GM12891 (cell line): ENCODE measurements around the gene MOGAT1. TPM values are rescaled to one million over a fixed set of nuclear protein-coding genes. Genes with fewer than 3 reads are reported as not detected.

Experiments
- DNase-seq: peaks from one replicate; pipeline ENCODE4 v3.0.0; 2011; ENCODE audit warnings: low spot score; ENCODE audit not compliant: insufficient read length
- FAIRE-seq: peaks from 2 replicates; lab custom pipeline; 2011; peaks lifted over from hg19 to GRCh38; lab: Jason Lieb, UNC
- PAX5 ChIP-seq: IDR thresholded peaks from 2 replicates; pipeline ENCODE4 v1.6.1; 2011; ENCODE audit warnings: low read length, moderate library complexity, mild to moderate bottlenecking; ENCODE audit not compliant: insufficient read depth, severe bottlenecking
- POLR2A ChIP-seq: IDR thresholded peaks from 2 replicates; pipeline ENCODE4 v1.6.1; 2011; ENCODE audit warnings: low read depth, low read length, control low read depth
- POLR2AphosphoS5 ChIP-seq: IDR thresholded peaks from 2 replicates; pipeline ENCODE4 v1.6.1; 2011; ENCODE audit warnings: low read depth, low read length, control low read depth
- POU2F2 ChIP-seq: IDR thresholded peaks from 2 replicates; pipeline ENCODE4 v1.6.1; 2011; ENCODE audit warnings: low read depth, mild to moderate bottlenecking, control low read depth, low read length, moderate library complexity
- SPI1 ChIP-seq: IDR thresholded peaks from 2 replicates; pipeline ENCODE4 v1.6.1; 2011; ENCODE audit warnings: low read depth, low read length, control low read depth
- TAF1 ChIP-seq: IDR thresholded peaks from 2 replicates; pipeline ENCODE4 v1.6.1; 2011; ENCODE audit warnings: low read depth, low read length, control low read depth
- polyA plus RNA-seq: library from polyadenylated mRNA; unstranded; fragments of >200 nt; gene quantifications from one replicate; pipeline ENCODE4 v1.2.1, GENCODE V29; 2012; ENCODE audit warnings: low read depth, missing spikeins, inconsistent platforms; ENCODE audit not compliant: missing spikeins

The MOGAT1 gene
- not detected for polyA plus RNA-seq

GRCh38 chr2:222671259-222672067 is at the start of gene MOGAT1:
TSS of gene MOGAT1 (plus strand) at chr2:222671658. CDS start at chr2:222671786, 128 bp downstream.
- TF ChIP-seq PAX5 (no peak), POU2F2 (no peak), POLR2AphosphoS5 (no peak), POLR2A (no peak), SPI1 (no peak)
- FAIRE-seq: no peak
- DNase-seq: no peak

GRCh38 chr2:222621893-222622292 is 49.6 kb upstream of the MOGAT1 start:
- FAIRE-seq: no peak

GRCh38 chr2:222622910-222623309 is 48.5 kb upstream of the MOGAT1 start:
- FAIRE-seq (no peak), DNase-seq (no peak)
- no peak for TF ChIP-seq POLR2A
- no peak for TF ChIP-seq POU2F2
- TF ChIP-seq POLR2AphosphoS5: no peak

More at GRCh38 chr2:222621893-222622292, 49.6 kb upstream of the MOGAT1 start:
- DNase-seq: no peak
- no peak for TF ChIP-seq SPI1
- TF ChIP-seq POLR2A: no peak
- TF ChIP-seq POLR2AphosphoS5: no peak
- TF ChIP-seq TAF1: no peak
- TF ChIP-seq POU2F2: no peak
- TF ChIP-seq PAX5: no peak

GRCh38 chr2:222623756-222624309 is 47.6 kb upstream of the MOGAT1 start:
- DNase-seq (no peak), FAIRE-seq (no peak)
- TF ChIP-seq POLR2AphosphoS5 (no peak), POLR2A (no peak), POU2F2 (no peak), PAX5 (no peak), TAF1 (no peak), SPI1 (no peak)

- DNase-seq (no peak), FAIRE-seq (no peak)
- TF ChIP-seq TAF1: no peak
- no peak for TF ChIP-seq SPI1
- TF ChIP-seq POU2F2: no peak
- TF ChIP-seq POLR2AphosphoS5: no peak
- TF ChIP-seq PAX5: no peak
- TF ChIP-seq POLR2A: no peak
These were observed 43.7 kb upstream of the MOGAT1 start for GRCh38 chr2:222627764-222628163.

- FAIRE-seq: no peak
- no peak for TF ChIP-seq PAX5
- no peak for TF ChIP-seq POLR2AphosphoS5
- TF ChIP-seq POU2F2: no peak
- no peak for TF ChIP-seq POLR2A
- no peak for TF ChIP-seq SPI1
- no peak for TF ChIP-seq TAF1
- DNase-seq: no peak
These were observed 36.2 kb upstream of the MOGAT1 start for GRCh38 chr2:222635295-222635694.

GRCh38 chr2:222637067-222637466 is 34.4 kb upstream of the MOGAT1 start:
- TF ChIP-seq POLR2AphosphoS5 (no peak), POLR2A (no peak), PAX5 (no peak), TAF1 (no peak), SPI1 (no peak), POU2F2 (no peak)
- FAIRE-seq: no peak
- no peak for DNase-seq

GRCh38 chr2:222641336-222641735 is 30.1 kb upstream of the MOGAT1 start:
- TF ChIP-seq PAX5: no peak
- TF ChIP-seq POLR2AphosphoS5: no peak
- no peak for TF ChIP-seq POLR2A
- no peak for TF ChIP-seq SPI1
- no peak for TF ChIP-seq TAF1
- no peak for TF ChIP-seq POU2F2
- DNase-seq (no peak), FAIRE-seq (no peak)

GRCh38 chr2:222643134-222643533 is 28.3 kb upstream of the MOGAT1 start:
- no peak for FAIRE-seq
- TF ChIP-seq PAX5: no peak
- no peak for TF ChIP-seq SPI1
- no peak for TF ChIP-seq POU2F2
- DNase-seq: no peak

- peak; percentile 35 for FAIRE-seq
- no peak for DNase-seq
- TF ChIP-seq PAX5 (no peak), POLR2A (no peak), SPI1 (no peak), POLR2AphosphoS5 (no peak), TAF1 (no peak), POU2F2 (no peak)
These were observed 25.4 kb upstream of the MOGAT1 start for GRCh38 chr2:222646008-222646407.
